Thyroid gland (tissue), 4 donors: Measurements from ENCODE around the gene IMPDH2.

Source experiments
- CTCF ChIP-seq, 6 experiments: fragments of 200-600 bp in 3 of 6; fragments of 450-650 bp in 3 of 6; sonication (generic) in 3 of 6; IDR thresholded peaks; one replicate each; pipeline ENCODE4 v1.5.1; 2016 to 2019; ENCODE audit warnings: antibody characterized with exemption in 6 of 6, mild to moderate bottlenecking in 2 of 6, inconsistent platforms in 1 of 6, moderate library complexity in 1 of 6
- POLR2A ChIP-seq, 2 donors: fragments of 450-650 bp; IDR thresholded peaks; one replicate each; pipeline ENCODE4 v1.6.1; 2017; ENCODE audit warnings: antibody characterized with exemption in 2 of 2, mild to moderate bottlenecking in 2 of 2, moderate library complexity in 1 of 2

GRCh38 chr3:49001155-49001554 lies 28.0 kb downstream of the IMPDH2 start:
- TF ChIP-seq CTCF (IDR thresholded peaks at IDR 0.05) (no peak), POLR2A (IDR thresholded peaks at IDR 0.05) (no peak)
